Spleen (tissue), 11 donors: Measurements from ENCODE around the gene FOXC1. TPM values are rescaled to one million over a fixed set of nuclear protein-coding genes. Genes with fewer than 3 reads are reported as not detected.

Experiments used
- DNase-seq: peaks from one replicate; pipeline ENCODE4 v3.0.0-alpha.2; 2020
- H3K27ac ChIP-seq, 8 donors: fragments of 200-600 bp; sonication (generic) in 7 of 8; 1 replicate in 4 of 8; 2 replicates in 4 of 8; pipeline versions ENCODE4 v1.5.0 to v1.8.0; 2016 to 2021; ENCODE audit warnings: inconsistent platforms in 4 of 8, mild to moderate bottlenecking in 4 of 8, moderate library complexity in 1 of 8
- H3K27me3 ChIP-seq, 7 donors: fragments of 200-600 bp; sonication (generic) in 6 of 7; replicated peaks in 1 of 7; 1 replicate in 4 of 7; 2 replicates in 3 of 7; pipeline versions ENCODE4 v1.5.0 to v1.8.0; 2016 to 2021; ENCODE audit warnings: inconsistent platforms in 3 of 7, mild to moderate bottlenecking in 1 of 7
- H3K36me3 ChIP-seq, 6 donors: fragments of 200-600 bp; sonication (generic) in 5 of 6; 1 replicate in 4 of 6; 2 replicates in 2 of 6; pipeline versions ENCODE4 v1.5.0 to v1.8.0; 2016 to 2021; ENCODE audit warnings: inconsistent platforms in 2 of 6
- H3K4me1 ChIP-seq, 6 donors: fragments of 200-600 bp; sonication (generic) in 5 of 6; 1 replicate in 3 of 6; 2 replicates in 3 of 6; pipeline versions ENCODE4 v1.5.0 to v1.8.0; 2016 to 2021; ENCODE audit warnings: inconsistent platforms in 3 of 6
- H3K4me3 ChIP-seq, 8 donors: fragments of 200-600 bp; sonication (generic) in 7 of 8; 1 replicate in 4 of 8; 2 replicates in 4 of 8; pipeline versions ENCODE4 v1.5.0 to v1.8.0; 2016 to 2021; ENCODE audit warnings: inconsistent platforms in 4 of 8, mild to moderate bottlenecking in 4 of 8, moderate library complexity in 2 of 8
- H3K9me3 ChIP-seq, 8 donors: fragments of 200-600 bp; sonication (generic) in 7 of 8; 1 replicate in 4 of 8; 2 replicates in 4 of 8; pipeline versions ENCODE4 v1.5.0 to v1.8.0; 2016 to 2021; ENCODE audit warnings: inconsistent platforms in 4 of 8
- CTCF ChIP-seq, 11 experiments: fragments of 200-600 bp in 7 of 11; fragments of 450-650 bp in 4 of 11; sonication (generic) in 4 of 11; IDR thresholded peaks in 8 of 11; conservative IDR thresholded peaks in 3 of 11; 1 replicate in 7 of 11; 2 replicates in 4 of 11; pipeline versions ENCODE4 v1.4.0 to v1.8.0; 2016 to 2021; ENCODE audit warnings: antibody characterized with exemption in 11 of 11, inconsistent platforms in 4 of 11, mild to moderate bottlenecking in 1 of 11
- POLR2A ChIP-seq, 3 donors: fragments of 450-650 bp; IDR thresholded peaks; one replicate each; pipeline ENCODE4 v1.5.1; 2017; ENCODE audit warnings: antibody characterized with exemption in 3 of 3, mild to moderate bottlenecking in 1 of 3
- POLR2AphosphoS5 ChIP-seq, 3 donors: sonication (generic); formaldehyde crosslinking; IDR thresholded peaks; one replicate each; pipeline ENCODE4 v1.5.1; 2017; ENCODE audit warnings: antibody characterized with exemption in 3 of 3
- WGBS, 5 donors: extraction: QIAGEN DNeasy Blood & Tissue Kit in 3 of 5; methylation state at CpG; one replicate each; pipeline versions ENCODE4 v1.1.5 to v1.1.7; 2013 to 2018; 5-methylcytosine and 5-hydroxymethylcytosine counted together
- intact Hi-C: fragments of 100-400 bp; cut with DNase I; formaldehyde crosslinking; loops from one replicate; pipeline ENCODE4 v1.15.0; 2023; ENCODE audit warnings: low total_unique reads
- polyA plus RNA-seq, 3 donors: library from polyadenylated mRNA; stranded (reverse); fragments of 200-250 nt; gene quantifications; one replicate each; pipeline ENCODE4 v1.2.1, GENCODE V29; 2013
- total RNA-seq, 7 donors: library from RNA; depleted of rRNA in 3 of 7; stranded (reverse); fragments of >200 nt in 3 of 7; fragmentation: NEBNext Ultra II Directional in 4 of 7; extraction: Animal tissue kit (Norgen Biotek cat#: 25700) in 4 of 7; gene quantifications; one replicate each; pipeline versions ENCODE4 v1.1.0 to v1.2.1, GENCODE V29; 2016 to 2021
- donor health status: healthy with polysubstance abuse.
- donor health status: DM: no; HTN: no; CAD: no; lungs with moderate emphysema.
- donor health status: DM: no; HTN: no; CAD: no.
- donor health status: Bipolar disorder and iron deficiency.
- donor health status: healthy.
- donor health status: DM: no; HTN: no; CAD: no.
- donor health status: DM: yes; HTN: yes; CAD: no.

FOXC1 gene
- total and polyA plus RNA-seq, 10 donors: 0.20 to 1.1 (median 0.55) TPM

DNA sequence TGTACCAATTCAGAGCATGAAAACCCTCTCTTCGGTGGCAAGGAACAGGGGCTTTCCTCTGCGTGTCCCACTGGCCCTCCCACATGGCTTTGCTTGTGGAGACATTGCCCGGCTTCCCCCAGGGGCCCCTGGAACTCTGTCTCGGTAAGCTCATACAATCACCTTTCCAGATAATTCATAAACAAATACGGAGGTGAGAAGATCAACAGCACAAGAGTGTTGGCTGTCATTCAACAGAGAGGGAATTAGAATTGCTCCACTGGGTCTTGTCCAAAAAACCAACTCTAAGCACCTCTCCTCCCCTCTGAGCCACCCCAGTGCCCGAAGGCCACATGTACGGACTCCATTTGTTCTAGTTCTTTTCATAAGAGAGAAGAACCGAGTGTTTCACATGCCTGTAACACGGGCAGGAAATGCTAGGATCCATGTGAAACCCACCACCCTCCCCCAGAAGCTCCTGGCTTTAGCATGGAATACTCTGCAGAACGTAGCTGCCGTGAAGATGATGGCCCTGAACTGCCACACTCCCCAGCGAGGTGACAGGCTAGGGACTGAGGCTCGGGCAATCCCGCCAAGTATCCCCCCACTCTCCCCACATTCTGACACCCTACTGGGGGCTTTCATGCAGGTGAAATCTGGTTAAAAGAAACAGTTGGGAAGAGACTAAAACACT lies 24.6 kb upstream of the FOXC1 start:
- Histone ChIP-seq H3K27me3 (peaks cover 0 to 46% (median 0%) of the 10 kb centered on the region in 7 donors), H3K36me3 (no peaks in the 10 kb centered on the region), H3K9me3 (no peaks in the 10 kb centered on the region), H3K27ac (no peak overlapping the region), H3K4me3 (no peak overlapping the region), H3K4me1 (no peaks in the 10 kb centered on the region)
- intact Hi-C loops: no loop called here
- 79 to 88% (median 87%) methylated on average over 14 of the region's 14 CpGs for WGBS, 5 donors
- no peak for TF ChIP-seq POLR2AphosphoS5 (IDR thresholded peaks at IDR 0.05)
- no peak for TF ChIP-seq CTCF (IDR thresholded peaks at IDR 0.05 in 8 of 11, conservative IDR thresholded peaks at IDR 0.05 in 3 of 11)
- TF ChIP-seq POLR2A (IDR thresholded peaks at IDR 0.05): no peak
- no peak for DNase-seq

DNA sequence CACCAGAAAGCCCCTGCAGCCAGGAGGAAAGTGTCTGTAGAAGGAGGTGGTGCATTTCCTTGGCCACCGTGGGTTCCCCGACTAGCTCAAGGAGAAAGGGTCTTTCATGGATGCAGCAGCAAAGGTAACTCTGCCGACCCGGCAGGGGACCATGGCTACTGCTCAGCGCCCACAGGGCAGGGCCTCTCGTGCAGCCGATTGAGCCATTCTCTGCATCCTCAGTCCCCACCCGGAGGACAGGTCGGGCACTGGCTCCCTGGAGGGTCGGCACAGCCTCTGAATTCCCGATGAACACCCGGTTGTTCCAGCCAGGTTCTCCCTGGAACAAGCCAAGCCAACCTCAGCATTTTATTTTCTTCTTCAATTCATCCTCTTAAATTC lies 24.1 kb upstream of the FOXC1 start:
- TF ChIP-seq CTCF (IDR thresholded peaks at IDR 0.05 in 8 of 11, conservative IDR thresholded peaks at IDR 0.05 in 3 of 11) (no peak), POLR2A (IDR thresholded peaks at IDR 0.05) (no peak)
- Histone ChIP-seq H3K36me3 (no peaks in the 10 kb centered on the region), H3K27me3 (peaks cover 0 to 46% (median 0%) of the 10 kb centered on the region in 7 donors), H3K27ac (no peak overlapping the region), H3K9me3 (no peaks in the 10 kb centered on the region), H3K4me1 (no peaks in the 10 kb centered on the region), H3K4me3 (no peak overlapping the region)
- intact Hi-C loops: no loop called here
- 84 to 92% (median 89%) methylated on average over 12 of the region's 12 CpGs for WGBS, 5 donors
- DNase-seq: no peak

DNA sequence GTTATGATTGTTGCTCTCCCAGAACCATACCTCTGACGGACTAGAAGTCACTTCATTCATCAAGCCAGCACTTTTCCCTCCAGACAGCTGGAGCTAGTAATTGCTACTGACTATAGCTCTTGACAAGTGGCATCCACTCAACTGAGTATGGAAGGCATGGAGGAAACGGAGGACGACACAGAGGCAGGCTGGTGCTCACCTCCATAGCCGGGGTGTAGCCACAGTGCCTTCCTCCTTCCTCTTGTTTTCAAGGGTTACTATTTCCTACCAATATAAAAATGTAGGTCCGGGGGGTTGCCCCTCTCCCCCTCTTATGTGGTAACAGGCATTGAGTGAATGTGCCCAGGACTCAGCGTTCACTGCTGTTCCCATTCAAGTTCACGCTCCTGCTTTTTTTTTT lies 23.5 kb upstream of the FOXC1 start:
- H3K4me3 ChIP-seq: no peak overlapping the region
- H3K36me3 ChIP-seq: no peaks in the 10 kb centered on the region
- TF ChIP-seq POLR2A (IDR thresholded peaks at IDR 0.05) (no peak), CTCF (IDR thresholded peaks at IDR 0.05 in 8 of 11, conservative IDR thresholded peaks at IDR 0.05 in 3 of 11) (no peak), POLR2AphosphoS5 (IDR thresholded peaks at IDR 0.05) (no peak)
- 71 to 85% (median 82%) methylated on average over 7 of the region's 7 CpGs for WGBS, 5 donors
- DNase-seq: no peak
- no peak overlapping the region for H3K27ac ChIP-seq
- H3K27me3 ChIP-seq: peaks cover 0 to 46% (median 0%) of the 10 kb centered on the region in 7 donors
- no peaks in the 10 kb centered on the region for H3K4me1 ChIP-seq
- intact Hi-C loops: no loop called here
- H3K9me3 ChIP-seq: no peaks in the 10 kb centered on the region

GRCh38 chr6:1586861-1587450 lies 22.8 kb upstream of the FOXC1 start:
- Histone ChIP-seq H3K4me3 (no peak overlapping the region), H3K27ac (no peak overlapping the region), H3K4me1 (no peaks in the 10 kb centered on the region), H3K27me3 (peaks cover 0 to 46% (median 0%) of the 10 kb centered on the region in 7 donors), H3K36me3 (no peaks in the 10 kb centered on the region), H3K9me3 (no peaks in the 10 kb centered on the region)
- TF ChIP-seq CTCF (IDR thresholded peaks at IDR 0.05 in 8 of 11, conservative IDR thresholded peaks at IDR 0.05 in 3 of 11): no peak
- no peak for TF ChIP-seq POLR2AphosphoS5 (IDR thresholded peaks at IDR 0.05)
- no peak for TF ChIP-seq POLR2A (IDR thresholded peaks at IDR 0.05)
- WGBS, 5 donors: 72 to 96% (median 87%) methylated on average over 5 of the region's 5 CpGs
- DNase-seq: no peak
- intact Hi-C loops: no loop called here
